ENCODE measurements around the gene TENT4B.

TENT4B gene

GRCh38 chr16:50261160-50261706 lies 108.1 kb downstream of the TENT4B start:
- peaks cover 8% of the 10 kb centered on the region for H3K36me3 Mint-ChIP-seq
- peaks cover 66% of the 10 kb centered on the region for H3K4me1 Mint-ChIP-seq
- H3K9me3 Mint-ChIP-seq = no peaks in the 10 kb centered on the region
- DNase-seq (ENCODE audit: low spot score in 2 of 2) = no peak
- peak overlapping the region; percentile 82 for H3K27ac Mint-ChIP-seq
- ATAC-seq = no peak
- no peak overlapping the region for H3K4me3 Mint-ChIP-seq

GRCh38 chr16:50261707-50262235 lies 108.7 kb downstream of the TENT4B start:
- Mint-ChIP-seq H3K36me3 (peaks cover 14% of the 10 kb centered on the region), H3K27ac (peak overlapping the region; percentile 100), H3K4me3 (no peak overlapping the region), H3K9me3 (no peaks in the 10 kb centered on the region), H3K4me1 (peaks cover 68% of the 10 kb centered on the region)
- DNase-seq (ENCODE audit: low spot score in 2 of 2) (peak in 1 of 2 donors; percentile 48), ATAC-seq (no peak)

GRCh38 chr16:50263060-50263909 lies 110.2 kb downstream of the TENT4B start:
- Mint-ChIP-seq H3K4me3 (peak overlapping the region; percentile 81), H3K4me1 (peaks cover 80% of the 10 kb centered on the region), H3K27ac (peak overlapping the region; percentile 100), H3K36me3 (peaks cover 22% of the 10 kb centered on the region), H3K9me3 (no peaks in the 10 kb centered on the region)
- ATAC-seq (no peak), DNase-seq (ENCODE audit: low spot score in 2 of 2) (no peak)

GRCh38 chr16:50263940-50264929 lies 111.1 kb downstream of the TENT4B start:
- Mint-ChIP-seq H3K4me3 (peak overlapping the region; percentile 81), H3K36me3 (peaks cover 22% of the 10 kb centered on the region), H3K9me3 (no peaks in the 10 kb centered on the region), H3K4me1 (peaks cover 90% of the 10 kb centered on the region), H3K27ac (peak overlapping the region; percentile 100)
- ATAC-seq = peak; percentile 82
- DNase-seq (ENCODE audit: low spot score in 2 of 2) = peak in 1 of 2 donors; percentile 80

GRCh38 chr16:50265260-50265659 lies 112.2 kb downstream of the TENT4B start:
- Mint-ChIP-seq H3K4me3 (peak overlapping the region; percentile 81), H3K36me3 (peaks cover 22% of the 10 kb centered on the region), H3K9me3 (no peaks in the 10 kb centered on the region), H3K27ac (peak overlapping the region; percentile 100), H3K4me1 (peaks cover 90% of the 10 kb centered on the region)
- DNase-seq (ENCODE audit: low spot score in 2 of 2) (peak in 1 of 2 donors; percentile 54), ATAC-seq (no peak)

GRCh38 chr16:50265716-50266336 lies 112.7 kb downstream of the TENT4B start:
- Mint-ChIP-seq H3K36me3 (peaks cover 22% of the 10 kb centered on the region), H3K9me3 (no peaks in the 10 kb centered on the region), H3K4me3 (peak overlapping the region; percentile 81), H3K27ac (peak overlapping the region; percentile 100), H3K4me1 (peaks cover 91% of the 10 kb centered on the region)
- ATAC-seq = no peak
- no peak for DNase-seq (ENCODE audit: low spot score in 2 of 2)

- H3K36me3 Mint-ChIP-seq = peaks cover 23% of the 10 kb centered on the region
- ATAC-seq = peak; percentile 81
- no peaks in the 10 kb centered on the region for H3K9me3 Mint-ChIP-seq
Observed at GRCh38 chr16:50266337-50267091, 113.4 kb downstream of the TENT4B start, which contains the start of gene ADCY7. TSS of gene ADCY7 (plus strand) at chr16:50266551. CDS start at chr16:50288180, 21,629 bp downstream.

GRCh38 chr16:50267151-50267631 lies 114.1 kb downstream of the TENT4B start:
- ATAC-seq (no peak), DNase-seq (ENCODE audit: low spot score in 2 of 2) (no peak)
- Mint-ChIP-seq H3K36me3 (peaks cover 29% of the 10 kb centered on the region), H3K4me3 (peak overlapping the region; percentile 81), H3K27ac (peak overlapping the region; percentile 100), H3K4me1 (peaks cover 94% of the 10 kb centered on the region), H3K9me3 (no peaks in the 10 kb centered on the region)

More at GRCh38 chr16:50266337-50267091, 113.4 kb downstream of the TENT4B start, which contains the start of gene ADCY7:
- peak; percentile 69 to 88 for DNase-seq (ENCODE audit: low spot score in 2 of 2)
- peak within 1 kb of the TSS; percentile 100 for H3K27ac Mint-ChIP-seq
- H3K4me1 Mint-ChIP-seq = peaks cover 93% of the 10 kb centered on the region
- H3K4me3 Mint-ChIP-seq = peak within 1 kb of the TSS; percentile 81

GRCh38 chr16:50267651-50268050 lies 114.5 kb downstream of the TENT4B start:
- Mint-ChIP-seq H3K27ac (peak overlapping the region; percentile 100), H3K4me1 (peaks cover 94% of the 10 kb centered on the region)
- ATAC-seq = no peak

GRCh38 chr16:50268352-50268751 lies 115.2 kb downstream of the TENT4B start:
- DNase-seq (ENCODE audit: low spot score in 2 of 2) = no peak
- peak overlapping the region; percentile 100 for H3K27ac Mint-ChIP-seq
- ATAC-seq = no peak
- peaks cover 32% of the 10 kb centered on the region for H3K36me3 Mint-ChIP-seq
- H3K4me1 Mint-ChIP-seq = peaks cover 94% of the 10 kb centered on the region
- H3K9me3 Mint-ChIP-seq = no peaks in the 10 kb centered on the region
- H3K4me3 Mint-ChIP-seq = peak overlapping the region; percentile 81

More at GRCh38 chr16:50267651-50268050, 114.5 kb downstream of the TENT4B start:
- peaks cover 31% of the 10 kb centered on the region for H3K36me3 Mint-ChIP-seq
- H3K4me3 Mint-ChIP-seq = peak overlapping the region; percentile 81
- no peaks in the 10 kb centered on the region for H3K9me3 Mint-ChIP-seq
- no peak for DNase-seq (ENCODE audit: low spot score in 2 of 2)

- peak overlapping the region; percentile 81 for H3K4me3 Mint-ChIP-seq
- H3K4me1 Mint-ChIP-seq = peaks cover 94% of the 10 kb centered on the region
- DNase-seq (ENCODE audit: low spot score in 2 of 2) (no peak), ATAC-seq (no peak)
- peaks cover 41% of the 10 kb centered on the region for H3K36me3 Mint-ChIP-seq
- no peaks in the 10 kb centered on the region for H3K9me3 Mint-ChIP-seq
- H3K27ac Mint-ChIP-seq = peak overlapping the region; percentile 100
Observed at GRCh38 chr16:50269061-50269705, 116.1 kb downstream of the TENT4B start.

- no peak for DNase-seq (ENCODE audit: low spot score in 2 of 2)
- Mint-ChIP-seq H3K9me3 (no peaks in the 10 kb centered on the region), H3K27ac (peak overlapping the region; percentile 100), H3K36me3 (peaks cover 42% of the 10 kb centered on the region), H3K4me1 (peaks cover 94% of the 10 kb centered on the region), H3K4me3 (peak overlapping the region; percentile 81)
- ATAC-seq = no peak
Observed at GRCh38 chr16:50269769-50270509, 116.8 kb downstream of the TENT4B start.

Measured in stimulated activated effector memory CD8-positive, alpha-beta T cell treated with anti-CD3 and anti-CD28 coated beads, Interleukin-12 subunit alpha, Interleukin-12 subunit beta, amount 100 ng/mL, for 72 hours (primary cell).